Activated CD8-positive, alpha-beta T cell treated with anti-CD3 and anti-CD28 coated beads for 36 hours (primary cell): ENCODE measurements around the gene GABBR2. TPM values are rescaled to one million over a fixed set of nuclear protein-coding genes. Genes with fewer than 3 reads are reported as not detected.

Experiments used
- ATAC-seq: fragments of 200-7000 bp; cut with Tn5 transposase; one replicate; pipeline ENCODE4 v1.10.0; 2021; ENCODE audit warnings: mild to moderate bottlenecking, moderate library complexity
- CTCF ChIA-PET: fragments of 350-600 bp; sonication (Branson Sonifier 250); formaldehyde crosslinking; loops from one replicate; lab custom pipeline; 2021; ENCODE audit warnings: antibody characterized with exemption; lab: Charles Lee
- POLR2A ChIA-PET: fragments of 350-600 bp; sonication (Branson Sonifier 250); formaldehyde crosslinking; loops from one replicate; lab custom pipeline; 2021; ENCODE audit warnings: antibody characterized with exemption; lab: Charles Lee
- DNase-seq: peaks from one replicate; pipeline ENCODE4 v3.0.0-alpha.2; 2020
- H3K27ac Mint-ChIP-seq: one replicate; pipeline ENCODE4 v1.8.0; 2021; ENCODE audit warnings: mild to moderate bottlenecking, mixed read lengths
- H3K27me3 Mint-ChIP-seq: one replicate; pipeline ENCODE4 v1.8.0; 2021; ENCODE audit warnings: mixed read lengths
- H3K36me3 Mint-ChIP-seq: one replicate; pipeline ENCODE4 v1.8.0; 2021; ENCODE audit warnings: low read depth, mixed read lengths
- H3K4me1 Mint-ChIP-seq: one replicate; pipeline ENCODE4 v1.8.0; 2021; ENCODE audit warnings: low read depth, mixed read lengths
- H3K4me3 Mint-ChIP-seq: one replicate; pipeline ENCODE4 v1.8.0; 2021; ENCODE audit warnings: mild to moderate bottlenecking, moderate library complexity, mixed read lengths
- H3K9me3 Mint-ChIP-seq: one replicate; pipeline ENCODE4 v1.8.0; 2021; ENCODE audit warnings: mixed read lengths
- CTCF ChIP-seq: fragments of 200-600 bp; IDR thresholded peaks from one replicate; pipeline ENCODE4 v1.8.0; 2022; ENCODE audit warnings: antibody characterized with exemption, mild to moderate bottlenecking
- intact Hi-C: fragments of 100-400 bp; cut with micrococcal nuclease; formaldehyde crosslinking; loops from one replicate; pipeline ENCODE4 v1.10.0; 2022
- total RNA-seq, 2 experiments: library from RNA; stranded (reverse); gene quantifications; one replicate each; pipeline ENCODE4 v1.2.3, GENCODE V29; 2021

Gene GABBR2
- total RNA-seq, 2 experiments from 2014 or later, result not detected

GRCh38 chr9:98602839-98603500 is 105.8 kb downstream of the GABBR2 start:
- no peak overlapping the region for H3K4me3 Mint-ChIP-seq
- peaks cover 8% of the 10 kb centered on the region for H3K27me3 Mint-ChIP-seq
- H3K4me1 Mint-ChIP-seq, result no peaks in the 10 kb centered on the region
- intact Hi-C loops, result no loop called here
- no peaks in the 10 kb centered on the region for H3K36me3 Mint-ChIP-seq
- H3K9me3 Mint-ChIP-seq, result no peaks in the 10 kb centered on the region
- no peak for TF ChIP-seq CTCF
- POLR2A ChIA-PET, result no interaction called here
- H3K27ac Mint-ChIP-seq, result no peak overlapping the region
- ATAC-seq (no peak), DNase-seq (no peak)
- CTCF ChIA-PET, result no interaction called here

- H3K27ac Mint-ChIP-seq, result no peak overlapping the region
- H3K9me3 Mint-ChIP-seq, result no peaks in the 10 kb centered on the region
- no peaks in the 10 kb centered on the region for H3K36me3 Mint-ChIP-seq
- intact Hi-C loops, result no loop called here
- no peak for TF ChIP-seq CTCF
- no peaks in the 10 kb centered on the region for H3K4me1 Mint-ChIP-seq
- ATAC-seq (no peak), DNase-seq (no peak)
- H3K4me3 Mint-ChIP-seq, result no peak overlapping the region
- CTCF ChIA-PET, result no interaction called here
- H3K27me3 Mint-ChIP-seq, result peaks cover 4% of the 10 kb centered on the region
- POLR2A ChIA-PET, result no interaction called here
Measured at GRCh38 chr9:98600631-98601030, 108.1 kb downstream of the GABBR2 start.

- no peak overlapping the region for H3K4me3 Mint-ChIP-seq
- H3K27ac Mint-ChIP-seq, result no peak overlapping the region
- DNase-seq (no peak), ATAC-seq (no peak)
- no peak for TF ChIP-seq CTCF
- no peaks in the 10 kb centered on the region for H3K36me3 Mint-ChIP-seq
- intact Hi-C loops, result no loop called here
- H3K9me3 Mint-ChIP-seq, result no peaks in the 10 kb centered on the region
- peaks cover 4% of the 10 kb centered on the region for H3K27me3 Mint-ChIP-seq
- ChIA-PET POLR2A (no interaction called here), CTCF (no interaction called here)
- H3K4me1 Mint-ChIP-seq, result no peaks in the 10 kb centered on the region
Measured at GRCh38 chr9:98599566-98600216, 109.0 kb downstream of the GABBR2 start.

GRCh38 chr9:98598861-98599260 is 109.9 kb downstream of the GABBR2 start:
- Mint-ChIP-seq H3K27me3 (peaks cover 4% of the 10 kb centered on the region), H3K9me3 (no peaks in the 10 kb centered on the region), H3K36me3 (no peaks in the 10 kb centered on the region), H3K4me3 (no peak overlapping the region), H3K4me1 (no peaks in the 10 kb centered on the region), H3K27ac (no peak overlapping the region)
- ChIA-PET POLR2A (no interaction called here), CTCF (no interaction called here)
- TF ChIP-seq CTCF, result no peak
- DNase-seq (no peak), ATAC-seq (no peak)
- intact Hi-C loops, result no loop called here

GRCh38 chr9:98597236-98597771 is 111.4 kb downstream of the GABBR2 start:
- POLR2A ChIA-PET, result no interaction called here
- CTCF ChIA-PET, result no interaction called here
- no peak for ATAC-seq

More at GRCh38 chr9:98597236-98597771, 111.4 kb downstream of the GABBR2 start:
- no peaks in the 10 kb centered on the region for H3K9me3 Mint-ChIP-seq
- H3K36me3 Mint-ChIP-seq, result no peaks in the 10 kb centered on the region
- no peak for DNase-seq
- H3K27me3 Mint-ChIP-seq, result peaks cover 5% of the 10 kb centered on the region
- no peak overlapping the region for H3K27ac Mint-ChIP-seq
- H3K4me1 Mint-ChIP-seq, result no peaks in the 10 kb centered on the region
- no peak for TF ChIP-seq CTCF
- no peak overlapping the region for H3K4me3 Mint-ChIP-seq
- intact Hi-C loops, result no loop called here
